Endothelial cell of umbilical vein (primary cell): ENCODE measurements around the gene SORCS2. TPM values are rescaled to one million over a fixed set of nuclear protein-coding genes. Genes with fewer than 3 reads are reported as not detected.

Experiments used
- BruUV-seq: library from RNA; stranded (reverse); fragments of 400-500 nt; replicated peaks from 2 replicates; lab custom pipeline; 2021; lab: Mats Ljungman, UMichigan
- CTCF ChIA-PET: fragments of 300-600, 350-600 bp; sonication (Branson Sonifier 250); formaldehyde crosslinking; loops from one replicate; lab custom pipeline; 2021; ENCODE audit warnings: antibody characterized with exemption, inconsistent platforms; lab: Charles Lee
- POLR2A ChIA-PET: fragments of 300-600, 350-600 bp; sonication (Branson Sonifier 250); formaldehyde crosslinking; loops from one replicate; lab custom pipeline; 2021; ENCODE audit warnings: antibody characterized with exemption, inconsistent platforms; lab: Charles Lee
- DNase-seq: peaks from one replicate; pipeline ENCODE4 v3.0.0-alpha.2; 2011; ENCODE audit warnings: low read depth, low spot score
- FAIRE-seq: peaks from 2 replicates; lab custom pipeline; 2011; peaks lifted over from hg19 to GRCh38; lab: Jason Lieb, UNC
- H2AFZ ChIP-seq: 2 replicates; pipeline ENCODE4 v1.6.0; 2012; ENCODE audit warnings: low read depth, low read length, control low read depth, inconsistent platforms
- H3K27ac ChIP-seq: 2 replicates; pipeline ENCODE4 v1.5.1; 2011; ENCODE audit warnings: low read depth, mild to moderate bottlenecking, control low read depth, low read length, moderate library complexity; ENCODE audit not compliant: insufficient read depth
- H3K27me3 ChIP-seq, 2 experiments: 2 replicates each; pipeline versions ENCODE4 v1.6.0 to v1.6.1; 2011; ENCODE audit warnings: low read length in 2 of 2, mixed read lengths in 1 of 2; ENCODE audit not compliant: control insufficient read depth in 2 of 2, insufficient read depth in 2 of 2
- H3K36me3 ChIP-seq, 2 experiments: 2 replicates in 1 of 2; 3 replicates in 1 of 2; pipeline ENCODE4 v1.5.1; 2011; ENCODE audit warnings: low read length in 2 of 2, mild to moderate bottlenecking in 1 of 2, moderate library complexity in 1 of 2; ENCODE audit not compliant: control insufficient read depth in 2 of 2, insufficient read depth in 2 of 2; ENCODE audit errors: extremely low read depth in 1 of 2
- H3K4me1 ChIP-seq: 3 replicates; pipeline ENCODE4 v1.5.1; 2011; ENCODE audit warnings: mild to moderate bottlenecking, low read length; ENCODE audit not compliant: control insufficient read depth, insufficient read depth; ENCODE audit errors: extremely low read depth
- H3K4me2 ChIP-seq: 2 replicates; pipeline ENCODE4 v1.6.1; 2011; ENCODE audit warnings: low read length, control low read depth, mixed read lengths; ENCODE audit not compliant: insufficient read depth
- H3K4me3 ChIP-seq, 3 experiments: fragments of 200-600 bp in 1 of 3; sonication (generic), shearing (Covaris generic) in 1 of 3; replicated peaks in 1 of 3; 2 replicates each; pipeline ENCODE4 v1.5.1; 2011 to 2016; ENCODE audit warnings: control low read depth in 3 of 3, low read length in 3 of 3, mild to moderate bottlenecking in 2 of 3, inconsistent platforms in 1 of 3, low read depth in 1 of 3, moderate library complexity in 1 of 3; ENCODE audit not compliant: insufficient read depth in 1 of 3
- H3K79me2 ChIP-seq: 2 replicates; pipeline ENCODE4 v1.6.0; 2012; ENCODE audit warnings: low read length, inconsistent platforms; ENCODE audit not compliant: control insufficient read depth, insufficient read depth
- H3K9ac ChIP-seq: replicated peaks from 2 replicates; pipeline ENCODE3; 2011; ENCODE audit warnings: low read length, control low read depth; ENCODE audit not compliant: insufficient read depth; ENCODE audit errors: extremely low read depth
- H3K9me1 ChIP-seq: replicated peaks from 3 replicates; pipeline ENCODE4 v1.6.0; 2011; ENCODE audit warnings: mild to moderate bottlenecking, low read length; ENCODE audit not compliant: control insufficient read depth, insufficient read depth; ENCODE audit errors: extremely low read depth
- H3K9me3 ChIP-seq: replicated peaks from 2 replicates; pipeline ENCODE4 v1.5.1; 2012; ENCODE audit warnings: low read length, inconsistent platforms; ENCODE audit not compliant: control insufficient read depth, insufficient read depth
- H4K20me1 ChIP-seq: replicated peaks from 2 replicates; pipeline ENCODE3; 2011; ENCODE audit warnings: mild to moderate bottlenecking, low read length; ENCODE audit not compliant: control insufficient read depth, insufficient read depth; ENCODE audit errors: extremely low read depth
- EZH2 ChIP-seq: IDR thresholded peaks from 2 replicates; pipeline ENCODE4 v1.6.1; 2012; ENCODE audit warnings: borderline replicate concordance, low read depth, mild to moderate bottlenecking, moderate library complexity, low read length, inconsistent platforms; ENCODE audit not compliant: severe bottlenecking
- FOS ChIP-seq: IDR thresholded peaks from 2 replicates; pipeline ENCODE4 v1.6.1; 2011; ENCODE audit warnings: mild to moderate bottlenecking, low read length, moderate library complexity, borderline replicate concordance; ENCODE audit not compliant: insufficient read depth
- GATA2 ChIP-seq: IDR thresholded peaks from 2 replicates; pipeline ENCODE4 v1.7.0; 2011; ENCODE audit warnings: low read depth, mild to moderate bottlenecking, moderate library complexity, mixed read lengths, low read length; ENCODE audit not compliant: insufficient read length, insufficient read depth
- JUN ChIP-seq: IDR thresholded peaks from 2 replicates; pipeline ENCODE4 v1.6.1; 2011; ENCODE audit warnings: borderline replicate concordance, low read depth; ENCODE audit not compliant: insufficient read length, insufficient read depth
- MYC ChIP-seq: IDR thresholded peaks from one replicate; pipeline ENCODE4 v1.6.1; 2011; ENCODE audit warnings: mild to moderate bottlenecking, low read depth, low read length
- POLR2A ChIP-seq: IDR thresholded peaks from 2 replicates; pipeline ENCODE4 v1.6.1; 2012; ENCODE audit warnings: low read depth, mild to moderate bottlenecking, control low read depth, low read length
- POLR2AphosphoS5 ChIP-seq: IDR thresholded peaks from 2 replicates; pipeline ENCODE4 v1.6.1; 2012; ENCODE audit warnings: low read depth, mild to moderate bottlenecking, control low read depth, low read length, moderate library complexity; ENCODE audit not compliant: insufficient read depth
- dilution Hi-C: fragments of 300-500 bp; cut with MboI; formaldehyde crosslinking; loops from one replicate; pipeline ENCODE4 v1.15.0; 2019; ENCODE audit warnings: low sequenced_read_pairs; ENCODE audit not compliant: extremely low pct_ligation_motif_present
- intact Hi-C: fragments of 100-400 bp; cut with micrococcal nuclease; formaldehyde crosslinking; loops from one replicate; pipeline ENCODE4 v1.10.0; 2022
- polyA plus RNA-seq, 4 experiments: library from polyadenylated mRNA; depleted of rRNA in 3 of 4; stranded (reverse) in 3 of 4; unstranded in 1 of 4; fragments of >200 nt; gene quantifications; 2 replicates each; pipeline versions ENCODE4 v1.2.1 to v1.2.3, GENCODE V29; 2011 to 2012; ENCODE audit warnings: missing spikeins in 1 of 4
- total RNA-seq: library from RNA; stranded (reverse); gene quantifications from 2 replicates; pipeline ENCODE4 v1.2.3, GENCODE V29; 2021
- TF ChIP-seq, protein P1 (sequence below): IDR thresholded peaks from 2 replicates; pipeline ENCODE4 v1.6.1; 2011; ENCODE audit not compliant: insufficient read depth, insufficient read length
- TF ChIP-seq, protein P2 (sequence below), 2 donors: IDR thresholded peaks; 1 replicate in 1 of 2; 2 replicates in 1 of 2; pipeline ENCODE4 v1.5.1; 2011; ENCODE audit warnings: low read length in 2 of 2, mild to moderate bottlenecking in 2 of 2, moderate library complexity in 2 of 2, control low read depth in 1 of 2, inconsistent platforms in 1 of 2, low read depth in 1 of 2; ENCODE audit not compliant: insufficient read depth in 1 of 2; ENCODE audit errors: extremely low read depth in 1 of 2

The SORCS2 gene
- total and polyA plus RNA-seq, 2 donors (not counting 3 experiments of a cell fraction or from before 2014, with no cell fraction given), result not detected

DNA sequence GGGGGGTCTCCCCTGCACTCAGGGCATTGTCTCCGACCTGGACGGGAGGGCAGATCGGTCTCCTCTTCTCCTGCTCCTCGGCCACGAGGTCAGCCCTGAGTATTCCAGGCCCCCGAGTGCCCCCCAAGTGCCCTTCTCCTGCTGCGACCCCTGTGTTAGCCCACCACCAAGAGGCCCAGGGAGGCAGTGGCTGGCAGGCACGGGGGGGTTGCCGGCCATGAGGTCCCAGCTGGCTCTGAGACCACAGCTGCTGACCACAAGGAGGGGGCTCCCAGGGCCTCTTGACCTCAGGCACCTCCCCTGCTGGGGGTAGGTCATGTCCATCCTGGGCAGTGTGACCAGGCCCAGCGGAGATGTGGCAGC lies 428.5 kb downstream of the SORCS2 start:
- Histone ChIP-seq H3K9ac (no peak overlapping the region), H3K9me1 (no peaks in the 10 kb centered on the region), H3K4me1 (no peaks in the 10 kb centered on the region), H3K27me3 (no peaks in the 10 kb centered on the region), H4K20me1 (no peaks in the 10 kb centered on the region), H3K79me2 (no peaks in the 10 kb centered on the region), H2AFZ (no peak overlapping the region), H3K36me3 (no peaks in the 10 kb centered on the region), H3K4me3 (no peak overlapping the region), H3K9me3 (no peaks in the 10 kb centered on the region), H3K4me2 (no peak overlapping the region), H3K27ac (no peak overlapping the region)
- POLR2A ChIA-PET, result no interaction called here
- BruUV-seq, result no TSS peak
- TF ChIP-seq, protein P1, sequence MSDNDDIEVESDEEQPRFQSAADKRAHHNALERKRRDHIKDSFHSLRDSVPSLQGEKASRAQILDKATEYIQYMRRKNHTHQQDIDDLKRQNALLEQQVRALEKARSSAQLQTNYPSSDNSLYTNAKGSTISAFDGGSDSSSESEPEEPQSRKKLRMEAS, result no peak
- TF ChIP-seq JUN (no peak), GATA2 (no peak), EZH2 (no peak), MYC (no peak), FOS (no peak), POLR2A (no peak), POLR2AphosphoS5 (no peak)
- TF ChIP-seq, protein P2, sequence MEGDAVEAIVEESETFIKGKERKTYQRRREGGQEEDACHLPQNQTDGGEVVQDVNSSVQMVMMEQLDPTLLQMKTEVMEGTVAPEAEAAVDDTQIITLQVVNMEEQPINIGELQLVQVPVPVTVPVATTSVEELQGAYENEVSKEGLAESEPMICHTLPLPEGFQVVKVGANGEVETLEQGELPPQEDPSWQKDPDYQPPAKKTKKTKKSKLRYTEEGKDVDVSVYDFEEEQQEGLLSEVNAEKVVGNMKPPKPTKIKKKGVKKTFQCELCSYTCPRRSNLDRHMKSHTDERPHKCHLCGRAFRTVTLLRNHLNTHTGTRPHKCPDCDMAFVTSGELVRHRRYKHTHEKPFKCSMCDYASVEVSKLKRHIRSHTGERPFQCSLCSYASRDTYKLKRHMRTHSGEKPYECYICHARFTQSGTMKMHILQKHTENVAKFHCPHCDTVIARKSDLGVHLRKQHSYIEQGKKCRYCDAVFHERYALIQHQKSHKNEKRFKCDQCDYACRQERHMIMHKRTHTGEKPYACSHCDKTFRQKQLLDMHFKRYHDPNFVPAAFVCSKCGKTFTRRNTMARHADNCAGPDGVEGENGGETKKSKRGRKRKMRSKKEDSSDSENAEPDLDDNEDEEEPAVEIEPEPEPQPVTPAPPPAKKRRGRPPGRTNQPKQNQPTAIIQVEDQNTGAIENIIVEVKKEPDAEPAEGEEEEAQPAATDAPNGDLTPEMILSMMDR (IDR thresholded peaks at IDR 0.05; ENCODE audit: extremely low read depth in 1 of 2, insufficient read depth in 1 of 2, low read depth in 1 of 2, low read length in 2 of 2), result no peak
- CTCF ChIA-PET, result no interaction called here
- intact Hi-C loops (no loop called here), dilution Hi-C loops (no loop called here)
- FAIRE-seq, result no peak
- DNase-seq, result no peak
